Measurements from ENCODE around the gene CRYZL1.
"Not testable (repeated sequence)": the region's sequence is repeated elsewhere in the genome, so short reads cannot be mapped to it uniquely, and the experiment has no call there.

CRYZL1 gene

GRCh38 chr21:33676666-33677065 lies 35.1 kb upstream of the CRYZL1 start:
- H3K9ac ChIP-seq (ENCODE audit: low read length); H3K4me3 ChIP-seq (ENCODE audit: low read depth in 1 of 2, low read length in 2 of 2): not testable (repeated sequence)

GRCh38 chr21:33674226-33674625 lies 32.7 kb upstream of the CRYZL1 start:
- no peak overlapping the region for H3K9ac ChIP-seq (ENCODE audit: low read length)
- no peak overlapping the region for H3K27ac ChIP-seq (ENCODE audit: low read depth, low read length)
- no peaks in the 10 kb centered on the region for H3K36me3 ChIP-seq (ENCODE audit: insufficient read depth, low read length)
- no peaks in the 10 kb centered on the region for H3K4me1 ChIP-seq (ENCODE audit: insufficient read depth, low read length)
- no peaks in the 10 kb centered on the region for H3K27me3 ChIP-seq (ENCODE audit: control insufficient read depth in 1 of 2, insufficient read depth in 2 of 2, low read length in 2 of 2)
- H3K4me3 ChIP-seq (ENCODE audit: low read depth in 1 of 2, low read length in 2 of 2): no peak overlapping the region
- no peaks in the 10 kb centered on the region for H3K9me3 ChIP-seq (ENCODE audit: low read length)

More at GRCh38 chr21:33676666-33677065, 35.1 kb upstream of the CRYZL1 start:
- not testable (repeated sequence) for H3K4me1 ChIP-seq (ENCODE audit: insufficient read depth, low read length); H3K36me3 ChIP-seq (ENCODE audit: insufficient read depth, low read length); H3K9me3 ChIP-seq (ENCODE audit: low read length); H3K27ac ChIP-seq (ENCODE audit: low read depth, low read length); H3K27me3 ChIP-seq (ENCODE audit: control insufficient read depth in 1 of 2, insufficient read depth in 2 of 2, low read length in 2 of 2)

GRCh38 chr21:33673473-33673872 lies 31.9 kb upstream of the CRYZL1 start:
- Histone ChIP-seq H3K36me3 (ENCODE audit: insufficient read depth, low read length) (no peaks in the 10 kb centered on the region), H3K9ac (ENCODE audit: low read length) (no peak overlapping the region), H3K9me3 (ENCODE audit: low read length) (no peaks in the 10 kb centered on the region), H3K27me3 (ENCODE audit: control insufficient read depth in 1 of 2, insufficient read depth in 2 of 2, low read length in 2 of 2) (no peaks in the 10 kb centered on the region), H3K27ac (ENCODE audit: low read depth, low read length) (no peak overlapping the region), H3K4me1 (ENCODE audit: insufficient read depth, low read length) (no peaks in the 10 kb centered on the region), H3K4me3 (ENCODE audit: low read depth in 1 of 2, low read length in 2 of 2) (no peak overlapping the region)

DNA sequence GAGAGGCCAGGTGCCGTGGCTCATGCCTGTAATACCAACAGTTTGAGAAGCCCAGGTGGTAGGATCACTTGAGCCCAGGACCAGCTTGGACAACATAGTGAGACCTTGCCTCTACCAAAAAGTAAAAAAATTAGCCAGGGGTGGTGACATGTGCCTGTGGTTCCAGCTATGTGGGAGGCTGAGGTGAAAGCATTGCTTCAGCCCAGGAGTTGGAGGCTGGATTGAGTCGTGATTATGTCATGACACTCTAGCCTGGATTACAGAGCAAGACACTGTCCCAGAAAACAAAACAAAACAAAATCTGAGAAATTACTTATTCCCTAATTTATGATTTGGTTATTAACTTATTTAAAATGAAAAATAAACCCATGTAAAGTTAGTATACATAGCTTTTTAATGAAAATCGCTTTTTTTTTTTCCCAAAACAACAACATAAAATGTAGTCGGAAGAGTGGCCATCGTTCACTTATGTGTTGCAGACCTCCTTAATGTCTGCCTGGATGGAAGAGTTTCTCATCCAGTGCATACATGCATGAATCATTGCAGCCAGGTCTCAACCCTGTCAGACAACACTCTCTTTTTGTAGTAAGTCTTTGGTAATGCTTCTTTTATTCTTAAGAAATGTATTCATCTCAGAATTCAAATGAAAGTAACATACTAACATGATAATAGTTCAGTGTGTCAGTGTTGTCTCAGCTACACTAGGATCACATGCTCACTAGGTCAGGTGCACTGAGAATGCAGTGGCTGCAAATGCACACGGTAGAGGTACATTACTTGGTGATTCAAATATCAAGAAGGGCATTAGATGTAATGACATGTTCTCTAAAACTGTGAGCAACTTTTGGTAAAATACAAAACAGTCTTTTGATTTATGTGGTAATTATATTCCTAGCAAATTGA lies 28.8 kb upstream of the CRYZL1 start:
- H3K9me3 ChIP-seq (ENCODE audit: low read length): no peaks in the 10 kb centered on the region
- no peak overlapping the region for H3K27ac ChIP-seq (ENCODE audit: low read depth, low read length)
- peaks cover 6% of the 10 kb centered on the region for H3K4me1 ChIP-seq (ENCODE audit: insufficient read depth, low read length)
- H3K27me3 ChIP-seq (ENCODE audit: control insufficient read depth in 1 of 2, insufficient read depth in 2 of 2, low read length in 2 of 2): no peaks in the 10 kb centered on the region
- no peak overlapping the region for H3K9ac ChIP-seq (ENCODE audit: low read length)
- H3K36me3 ChIP-seq (ENCODE audit: insufficient read depth, low read length): no peaks in the 10 kb centered on the region
- no peak overlapping the region for H3K4me3 ChIP-seq (ENCODE audit: low read depth in 1 of 2, low read length in 2 of 2)

DNA sequence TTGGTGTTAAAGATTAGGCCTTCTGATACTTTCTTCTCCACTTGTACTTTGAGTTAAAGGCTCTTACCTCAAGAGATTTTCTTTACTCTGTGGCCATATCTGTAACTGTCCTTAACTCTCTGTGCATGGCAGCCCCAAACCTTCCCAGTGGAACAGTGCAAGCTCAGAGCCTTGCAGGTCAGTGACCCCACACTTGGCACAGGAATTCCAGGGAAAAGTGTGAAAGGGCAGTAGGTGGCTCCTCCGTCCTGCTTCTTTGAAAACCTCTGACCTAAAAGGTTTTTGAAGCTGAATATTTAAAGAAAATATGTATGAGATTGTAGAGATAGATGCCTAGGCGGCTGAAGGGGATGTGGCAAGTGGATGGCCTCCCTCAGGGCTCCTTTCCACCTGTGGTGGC lies 27.1 kb upstream of the CRYZL1 start:
- no peak overlapping the region for H3K4me3 ChIP-seq (ENCODE audit: low read depth in 1 of 2, low read length in 2 of 2)
- peaks cover 6% of the 10 kb centered on the region for H3K4me1 ChIP-seq (ENCODE audit: insufficient read depth, low read length)
- H3K27ac ChIP-seq (ENCODE audit: low read depth, low read length): no peak overlapping the region
- H3K9ac ChIP-seq (ENCODE audit: low read length): no peak overlapping the region
- H3K27me3 ChIP-seq (ENCODE audit: control insufficient read depth in 1 of 2, insufficient read depth in 2 of 2, low read length in 2 of 2): no peaks in the 10 kb centered on the region
- no peaks in the 10 kb centered on the region for H3K36me3 ChIP-seq (ENCODE audit: insufficient read depth, low read length)
- H3K9me3 ChIP-seq (ENCODE audit: low read length): no peaks in the 10 kb centered on the region

GRCh38 chr21:33668180-33668579 lies 26.6 kb upstream of the CRYZL1 start:
- Histone ChIP-seq H3K9me3 (ENCODE audit: low read length) (no peaks in the 10 kb centered on the region), H3K4me1 (ENCODE audit: insufficient read depth, low read length) (peaks cover 6% of the 10 kb centered on the region), H3K36me3 (ENCODE audit: insufficient read depth, low read length) (no peaks in the 10 kb centered on the region), H3K27me3 (ENCODE audit: control insufficient read depth in 1 of 2, insufficient read depth in 2 of 2, low read length in 2 of 2) (no peaks in the 10 kb centered on the region), H3K9ac (ENCODE audit: low read length) (no peak overlapping the region), H3K4me3 (ENCODE audit: low read depth in 1 of 2, low read length in 2 of 2) (no peak overlapping the region), H3K27ac (ENCODE audit: low read depth, low read length) (no peak overlapping the region)

DNA sequence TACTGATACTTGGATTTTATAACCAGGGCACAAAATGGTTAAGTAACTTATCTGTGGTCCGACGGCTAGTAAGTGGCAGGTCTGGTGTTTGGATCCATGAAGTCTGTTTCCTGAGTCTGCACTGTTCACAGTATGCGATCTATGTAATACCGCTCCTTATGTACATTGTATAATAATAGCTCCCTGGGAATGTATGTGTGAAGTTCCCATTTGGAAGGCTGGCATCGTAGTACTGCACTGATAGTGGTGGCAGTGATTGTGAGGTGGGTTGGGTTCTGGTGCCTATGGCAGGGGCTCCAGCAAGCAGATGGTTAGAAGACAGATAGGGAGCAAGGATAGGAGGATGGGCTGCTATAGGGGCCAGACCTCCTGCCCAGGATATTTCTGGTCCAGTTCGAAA lies 26.1 kb upstream of the CRYZL1 start:
- H3K36me3 ChIP-seq (ENCODE audit: insufficient read depth, low read length): no peaks in the 10 kb centered on the region
- peaks cover 6% of the 10 kb centered on the region for H3K4me1 ChIP-seq (ENCODE audit: insufficient read depth, low read length)
- H3K27ac ChIP-seq (ENCODE audit: low read depth, low read length): no peak overlapping the region
- H3K9ac ChIP-seq (ENCODE audit: low read length): no peak overlapping the region
- no peak overlapping the region for H3K4me3 ChIP-seq (ENCODE audit: low read depth in 1 of 2, low read length in 2 of 2)
- no peaks in the 10 kb centered on the region for H3K9me3 ChIP-seq (ENCODE audit: low read length)
- H3K27me3 ChIP-seq (ENCODE audit: control insufficient read depth in 1 of 2, insufficient read depth in 2 of 2, low read length in 2 of 2): no peaks in the 10 kb centered on the region

DNA sequence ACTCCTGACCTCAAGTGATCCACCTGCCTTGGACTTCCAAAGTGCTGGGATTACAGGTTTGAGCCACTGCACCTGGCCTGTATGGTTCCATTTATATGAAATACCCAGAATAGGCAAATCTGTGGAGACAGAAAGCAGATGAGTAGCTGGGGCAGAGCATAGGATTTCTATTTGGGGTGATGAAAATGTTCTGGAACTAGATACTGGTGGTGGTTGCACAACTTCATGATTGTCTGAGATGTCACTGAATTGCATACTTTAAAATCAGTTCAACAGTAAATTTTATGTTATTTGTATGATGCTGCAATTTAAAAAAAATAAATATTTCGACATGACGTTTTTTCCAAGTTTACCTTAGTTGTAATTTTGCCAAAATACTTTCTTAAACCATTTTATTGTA lies 24.6 kb upstream of the CRYZL1 start:
- Histone ChIP-seq H3K27me3 (ENCODE audit: control insufficient read depth in 1 of 2, insufficient read depth in 2 of 2, low read length in 2 of 2) (no peaks in the 10 kb centered on the region), H3K27ac (ENCODE audit: low read depth, low read length) (no peak overlapping the region), H3K9ac (ENCODE audit: low read length) (no peak overlapping the region), H3K9me3 (ENCODE audit: low read length) (no peaks in the 10 kb centered on the region), H3K4me3 (ENCODE audit: low read depth in 1 of 2, low read length in 2 of 2) (no peak overlapping the region), H3K4me1 (ENCODE audit: insufficient read depth, low read length) (peaks cover 6% of the 10 kb centered on the region), H3K36me3 (ENCODE audit: insufficient read depth, low read length) (no peaks in the 10 kb centered on the region)

GRCh38 chr21:33664135-33664534 lies 22.6 kb upstream of the CRYZL1 start:
- Histone ChIP-seq H3K27me3 (ENCODE audit: control insufficient read depth in 1 of 2, insufficient read depth in 2 of 2, low read length in 2 of 2) (no peaks in the 10 kb centered on the region), H3K27ac (ENCODE audit: low read depth, low read length) (no peak overlapping the region), H3K4me3 (ENCODE audit: low read depth in 1 of 2, low read length in 2 of 2) (no peak overlapping the region), H3K9ac (ENCODE audit: low read length) (no peak overlapping the region), H3K4me1 (ENCODE audit: insufficient read depth, low read length) (peaks cover 16% of the 10 kb centered on the region), H3K36me3 (ENCODE audit: insufficient read depth, low read length) (no peaks in the 10 kb centered on the region), H3K9me3 (ENCODE audit: low read length) (no peaks in the 10 kb centered on the region)

DNA sequence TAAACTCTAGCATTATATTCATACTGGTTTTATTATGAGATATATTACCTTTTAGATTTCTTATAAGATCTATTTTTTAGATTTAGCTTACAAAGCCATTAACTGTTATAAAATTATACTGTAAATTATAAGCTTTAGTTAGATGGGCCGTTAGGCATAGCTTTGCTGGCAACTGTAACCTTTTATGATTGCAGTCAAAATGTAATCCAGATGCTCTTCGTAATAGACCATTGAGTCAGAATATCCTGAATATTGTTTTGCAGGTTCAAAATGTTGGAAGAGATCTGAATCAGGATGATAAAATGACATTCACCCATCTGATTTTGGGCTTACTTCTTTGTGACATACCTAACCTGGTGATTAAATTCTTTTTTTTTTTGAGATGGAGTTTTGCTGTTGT lies 21.7 kb upstream of the CRYZL1 start:
- H3K4me1 ChIP-seq (ENCODE audit: insufficient read depth, low read length): peaks cover 18% of the 10 kb centered on the region
- no peak overlapping the region for H3K27ac ChIP-seq (ENCODE audit: low read depth, low read length)
- no peak overlapping the region for H3K4me3 ChIP-seq (ENCODE audit: low read depth in 1 of 2, low read length in 2 of 2)
- H3K36me3 ChIP-seq (ENCODE audit: insufficient read depth, low read length): no peaks in the 10 kb centered on the region
- H3K9me3 ChIP-seq (ENCODE audit: low read length): no peaks in the 10 kb centered on the region
- no peak overlapping the region for H3K9ac ChIP-seq (ENCODE audit: low read length)
- no peaks in the 10 kb centered on the region for H3K27me3 ChIP-seq (ENCODE audit: control insufficient read depth in 1 of 2, insufficient read depth in 2 of 2, low read length in 2 of 2)

- no peak overlapping the region for H3K27ac ChIP-seq (ENCODE audit: low read depth, low read length)
- H3K4me3 ChIP-seq (ENCODE audit: low read depth in 1 of 2, low read length in 2 of 2): no peak overlapping the region
- H3K9ac ChIP-seq (ENCODE audit: low read length): no peak overlapping the region
- no peaks in the 10 kb centered on the region for H3K27me3 ChIP-seq (ENCODE audit: control insufficient read depth in 1 of 2, insufficient read depth in 2 of 2, low read length in 2 of 2)
- no peaks in the 10 kb centered on the region for H3K36me3 ChIP-seq (ENCODE audit: insufficient read depth, low read length)
- H3K9me3 ChIP-seq (ENCODE audit: low read length): no peaks in the 10 kb centered on the region
- H3K4me1 ChIP-seq (ENCODE audit: insufficient read depth, low read length): peaks cover 15% of the 10 kb centered on the region
Observed at GRCh38 chr21:33662046-33662445, 20.5 kb upstream of the CRYZL1 start.

DNA sequence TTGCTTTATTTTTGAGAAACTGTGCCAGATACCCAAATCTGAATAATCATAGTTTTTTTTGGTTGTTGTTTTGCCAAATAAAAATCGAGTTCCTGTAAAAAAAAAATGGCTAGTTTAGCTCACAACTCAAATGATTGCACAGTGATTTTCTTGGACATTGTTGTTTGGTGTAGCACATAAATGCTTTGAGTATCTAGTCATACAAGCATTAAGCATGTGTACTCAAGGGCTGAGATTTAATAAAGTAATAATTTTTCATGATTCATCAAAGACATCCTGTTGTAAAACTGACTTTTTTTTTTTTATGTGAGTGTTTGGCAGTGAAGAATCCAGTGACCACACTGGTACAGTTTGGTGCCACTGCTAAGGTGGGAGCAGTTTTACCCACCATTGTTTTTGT lies 19.6 kb upstream of the CRYZL1 start:
- Histone ChIP-seq H3K27ac (ENCODE audit: low read depth, low read length) (no peak overlapping the region), H3K4me1 (ENCODE audit: insufficient read depth, low read length) (peaks cover 17% of the 10 kb centered on the region)

More for the DNA sequence above, 19.6 kb upstream of the CRYZL1 start:
- Histone ChIP-seq H3K36me3 (ENCODE audit: insufficient read depth, low read length) (no peaks in the 10 kb centered on the region), H3K9me3 (ENCODE audit: low read length) (no peaks in the 10 kb centered on the region), H3K27me3 (ENCODE audit: control insufficient read depth in 1 of 2, insufficient read depth in 2 of 2, low read length in 2 of 2) (no peaks in the 10 kb centered on the region), H3K4me3 (ENCODE audit: low read depth in 1 of 2, low read length in 2 of 2) (no peak overlapping the region), H3K9ac (ENCODE audit: low read length) (no peak overlapping the region)

All from muscle layer of colon (tissue), 2 donors.